HG02678 (cell line): ENCODE data around the gene BEX2.

Experiments used
- ATAC-seq: cut with Tn5 transposase; IDR thresholded peaks from one replicate; pipeline ENCODE4 v1.9.1; 2021; ENCODE audit warnings: mild to moderate bottlenecking, moderate library complexity; ENCODE audit not compliant: unreplicated experiment

The BEX2 gene

GRCh38 chrX:103274284-103274683, 36.5 kb downstream of the BEX2 start:
- ATAC-seq = no peak
